Nucleus accumbens (tissue), 56 donors: ENCODE data around the gene WDR1.

Source experiments
- DNase-seq, 56 donors: peaks; one replicate each; lab custom pipeline; 2025; lab: John Stamatoyannopoulos, UW

WDR1 gene

DNA sequence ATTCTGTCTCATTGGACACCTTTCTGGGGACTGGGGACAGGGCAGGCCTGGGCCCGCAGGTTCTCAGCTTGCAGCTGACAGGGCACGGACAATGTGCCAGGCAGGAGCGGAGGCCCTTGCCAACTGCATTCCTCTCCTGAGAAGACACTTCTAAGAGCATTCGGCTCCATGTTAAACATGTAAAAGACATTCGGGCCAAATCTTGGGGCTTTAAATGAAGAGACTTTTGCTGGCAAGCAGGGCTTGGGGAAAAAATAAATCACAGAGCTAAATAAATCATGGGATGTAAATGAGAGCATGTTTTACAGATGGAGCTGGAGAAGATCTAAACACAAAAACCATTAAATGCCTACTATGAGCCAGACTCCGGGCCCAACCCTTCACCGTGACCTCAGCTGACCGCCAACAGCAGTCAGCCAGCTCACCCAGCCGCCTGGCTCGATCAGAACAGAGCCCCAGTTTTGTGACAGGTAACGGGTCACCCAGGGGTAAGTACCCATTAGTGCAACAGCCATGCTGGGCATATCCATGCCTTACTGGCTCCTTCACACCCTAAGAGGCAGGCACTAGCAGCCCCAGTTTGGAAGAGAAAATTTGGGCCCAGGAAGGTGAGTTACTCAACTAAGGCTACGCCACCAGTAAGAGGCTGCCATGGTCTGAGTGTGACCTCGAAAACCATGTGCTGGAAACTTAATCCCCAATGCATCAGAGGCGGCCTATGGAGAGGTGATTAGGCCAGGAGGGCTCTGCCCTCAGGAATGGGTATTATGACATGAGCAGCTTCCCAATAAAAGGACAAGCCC is 14.7 kb downstream of the WDR1 start:
- DNase-seq, result no peak

DNA sequence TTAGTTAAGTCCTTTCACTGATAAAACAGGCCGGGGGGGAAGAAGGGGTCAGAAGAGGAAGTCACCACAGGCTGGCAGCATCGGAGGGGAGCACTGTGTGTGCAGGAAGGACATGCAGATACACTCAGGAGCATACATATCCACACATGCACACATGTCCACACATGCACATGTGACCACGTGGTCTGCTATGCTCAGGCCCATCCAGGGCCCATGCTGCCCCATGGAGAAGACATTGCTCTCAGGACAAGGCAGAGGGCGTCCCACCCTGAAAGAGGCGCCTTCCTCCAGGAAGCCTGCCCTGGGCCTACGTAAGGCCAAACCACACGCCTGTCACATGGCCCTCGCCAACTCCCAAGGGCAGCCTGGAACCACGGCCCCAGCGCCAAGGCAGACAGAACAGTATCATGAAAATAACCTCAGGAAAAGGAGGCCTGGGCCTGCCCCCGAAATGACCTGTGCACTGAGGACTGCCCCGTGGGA is 15.8 kb downstream of the WDR1 start:
- DNase-seq, result peak in 4 of 56 donors; percentile 10 to 42 (median 26)

DNA sequence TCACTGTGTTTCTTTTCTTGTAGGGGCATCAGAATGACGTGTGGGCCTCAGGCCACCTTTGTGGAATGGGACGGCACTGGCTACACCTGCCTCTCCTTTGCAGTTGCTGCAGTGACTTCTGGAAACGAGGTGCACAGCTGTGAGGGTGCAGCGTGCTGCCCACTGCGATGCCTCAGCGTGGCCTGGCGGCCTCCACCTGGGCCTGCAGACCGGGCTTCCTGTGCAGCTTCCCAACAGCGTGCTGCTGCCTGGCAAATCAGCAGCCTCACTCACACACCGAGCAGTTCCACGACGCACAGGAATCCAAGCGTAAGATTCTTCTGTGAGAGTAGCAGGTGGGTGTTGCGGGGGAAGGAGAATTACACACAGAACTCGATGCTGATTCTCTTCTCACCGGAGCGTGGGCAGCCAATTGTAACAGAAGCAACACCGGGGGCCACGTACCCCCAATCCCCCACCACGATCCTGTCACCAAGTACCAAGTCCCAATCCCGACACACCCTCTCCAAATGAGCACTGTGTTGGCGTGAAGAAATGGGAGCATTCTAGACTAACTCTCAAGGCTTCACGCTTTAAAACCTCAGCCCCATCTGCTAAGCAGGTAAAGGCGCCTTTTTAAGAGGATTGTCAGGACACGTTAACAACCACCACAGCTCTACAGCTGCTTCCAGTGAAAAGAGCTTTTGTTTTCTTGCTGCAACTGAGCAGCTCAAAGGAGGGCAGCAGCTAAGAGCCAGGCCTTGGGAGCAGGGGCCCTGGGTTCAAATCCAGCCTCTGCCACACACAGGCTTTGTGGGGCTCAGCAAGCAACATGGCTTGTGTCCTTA is 16.9 kb downstream of the WDR1 start:
- DNase-seq, result peak in 44 of 56 donors; percentile 13 to 93 (median 66)

DNA sequence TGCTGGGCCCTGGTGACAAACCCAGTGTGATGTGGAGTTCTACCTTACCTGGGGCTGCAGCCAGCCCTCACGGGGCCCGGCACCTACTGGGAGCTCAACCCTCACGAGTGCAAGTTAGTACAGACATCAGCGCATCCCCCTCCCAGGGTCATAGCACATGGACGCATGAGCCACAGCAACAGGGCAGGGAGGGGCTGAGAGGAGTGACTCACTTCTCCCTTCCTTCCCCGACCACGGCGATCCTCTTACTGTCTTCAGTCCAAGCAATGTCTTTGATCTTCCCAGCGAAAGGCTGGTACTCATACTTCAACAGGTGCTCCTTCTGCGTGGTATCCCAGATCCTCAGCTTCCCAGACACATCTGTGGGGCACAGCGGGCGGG is 17.8 kb downstream of the WDR1 start:
- DNase-seq, result no peak

DNA sequence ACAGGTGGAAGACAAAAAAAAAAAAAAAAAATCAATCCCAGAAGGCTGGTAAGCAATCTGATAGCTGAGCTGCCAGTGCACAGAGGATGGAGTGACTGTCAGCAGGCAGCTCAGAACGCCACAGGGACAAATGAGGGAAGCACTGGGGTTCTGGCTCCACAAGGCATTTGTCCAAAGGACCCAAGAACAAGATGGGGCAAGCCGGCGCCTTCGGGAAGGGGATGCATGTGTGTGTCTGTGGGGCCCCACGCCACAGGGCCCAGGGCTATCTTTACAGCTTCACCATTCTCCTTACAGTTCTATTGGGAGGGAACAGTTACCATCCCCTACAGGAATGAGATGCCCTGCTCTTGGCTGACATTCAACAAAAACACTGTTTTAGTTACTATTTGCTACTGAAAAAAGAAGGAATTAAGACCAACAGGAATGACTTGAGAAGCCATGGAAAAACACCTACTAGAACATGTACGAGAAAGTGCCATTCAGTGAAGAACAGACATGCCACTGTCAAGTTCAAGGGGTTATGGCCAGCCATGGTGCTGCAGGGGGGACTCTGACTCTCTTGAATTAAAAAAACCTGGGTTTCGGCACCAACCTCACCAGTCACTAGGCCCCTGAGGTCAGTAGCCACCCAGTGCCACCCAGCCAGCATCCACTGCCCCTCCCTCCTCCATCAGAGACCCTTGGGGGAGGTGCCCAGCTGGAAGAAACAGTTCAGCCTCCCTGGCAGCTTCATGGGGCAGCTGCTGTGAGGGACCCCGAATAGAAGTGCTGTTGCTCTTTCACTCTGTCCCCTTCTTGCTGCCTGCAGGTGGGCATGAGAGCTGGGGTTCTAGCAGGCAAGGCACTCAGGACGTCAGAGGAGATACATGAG is 18.5 kb downstream of the WDR1 start:
- no peak for DNase-seq

DNA sequence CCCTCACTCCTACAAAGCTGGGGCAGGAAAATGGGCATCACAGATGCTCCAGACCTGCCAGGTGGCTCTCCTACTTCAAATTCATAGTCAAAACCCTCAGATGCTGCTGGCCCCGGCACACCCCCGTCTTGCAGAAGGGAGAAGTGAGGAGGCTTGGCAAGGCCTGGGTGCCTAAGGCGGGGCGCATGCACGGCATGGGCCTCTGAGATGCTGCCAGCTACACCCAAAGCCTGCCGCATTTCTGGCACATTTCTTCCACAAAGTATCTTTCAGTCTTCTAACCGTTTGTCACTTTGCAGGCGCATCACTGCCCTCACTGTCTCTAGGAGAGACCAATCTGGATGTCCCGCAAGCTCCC is 19.6 kb downstream of the WDR1 start:
- DNase-seq, result peak in 4 of 56 donors; percentile 21 to 59 (median 32)

DNA sequence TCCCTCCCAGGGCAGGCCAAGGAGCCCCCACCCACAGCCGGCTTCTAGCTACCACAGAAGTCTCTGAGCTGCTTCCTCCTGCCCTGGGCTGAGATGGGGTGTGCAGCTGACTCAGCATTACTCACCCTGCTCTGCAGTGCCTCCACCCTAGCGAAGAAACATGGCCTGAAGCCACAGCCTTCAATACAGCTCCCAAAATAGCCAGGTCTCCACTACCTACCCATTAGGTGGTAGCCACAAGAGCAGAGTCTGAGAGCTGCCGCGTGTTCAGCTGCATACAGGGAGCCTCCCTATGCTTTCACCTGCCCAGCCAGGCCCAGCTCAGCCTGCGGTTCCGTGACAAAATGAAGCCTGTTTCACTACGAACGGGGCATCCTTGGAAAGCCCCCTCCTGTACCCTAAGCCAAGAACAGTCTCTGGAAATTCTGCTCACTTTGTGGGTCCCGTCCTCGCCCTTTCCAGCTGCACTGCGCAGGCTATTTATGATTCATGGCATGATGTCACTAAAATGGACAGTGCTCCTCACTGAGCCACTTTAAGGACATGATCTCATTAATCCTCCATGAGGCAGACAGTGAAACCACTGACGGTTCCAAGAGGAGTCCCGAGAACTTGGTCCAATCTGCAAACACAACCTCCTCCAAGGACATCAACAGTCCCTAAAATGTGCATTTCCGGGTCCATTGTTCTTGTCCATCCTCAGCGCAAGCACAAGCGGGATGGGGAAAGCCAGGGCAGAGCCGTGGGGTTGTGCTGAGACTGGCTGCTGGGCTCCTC is 20.2 kb downstream of the WDR1 start:
- peak in 37 of 56 donors; percentile 9 to 71 (median 39) for DNase-seq

DNA sequence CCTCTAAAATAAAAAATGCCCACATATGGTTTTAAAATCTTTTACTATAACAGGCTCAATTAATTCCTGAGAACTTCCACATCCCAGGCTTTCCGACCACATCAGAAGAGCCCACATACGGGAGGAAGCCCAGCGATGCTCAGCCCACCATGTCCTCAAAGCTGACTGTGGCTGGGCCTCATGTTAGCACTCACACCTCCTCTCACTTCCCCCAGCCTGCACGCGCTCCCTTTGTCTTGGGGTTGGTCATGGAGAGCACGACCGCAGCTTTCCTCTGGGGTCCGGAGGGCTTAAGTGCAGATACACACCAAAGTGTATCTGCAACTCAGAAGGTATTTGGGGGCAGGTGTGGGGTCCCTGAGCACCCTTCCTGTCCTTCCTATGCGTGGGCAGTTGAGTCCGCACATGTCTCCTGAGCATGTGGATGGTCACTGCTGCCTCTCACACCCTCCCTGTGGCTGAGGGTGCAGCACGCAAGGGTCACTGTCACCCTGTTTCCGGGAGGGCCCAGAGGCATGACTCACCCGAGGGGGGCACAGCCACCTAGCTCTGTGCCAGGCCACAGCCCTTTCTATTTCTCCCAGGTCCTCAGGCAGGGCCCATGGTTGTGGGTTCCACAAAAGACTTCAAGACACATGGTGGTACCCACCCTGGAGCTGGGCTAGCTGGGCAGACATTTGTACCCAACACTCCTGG is 21.2 kb downstream of the WDR1 start:
- no peak for DNase-seq

DNA sequence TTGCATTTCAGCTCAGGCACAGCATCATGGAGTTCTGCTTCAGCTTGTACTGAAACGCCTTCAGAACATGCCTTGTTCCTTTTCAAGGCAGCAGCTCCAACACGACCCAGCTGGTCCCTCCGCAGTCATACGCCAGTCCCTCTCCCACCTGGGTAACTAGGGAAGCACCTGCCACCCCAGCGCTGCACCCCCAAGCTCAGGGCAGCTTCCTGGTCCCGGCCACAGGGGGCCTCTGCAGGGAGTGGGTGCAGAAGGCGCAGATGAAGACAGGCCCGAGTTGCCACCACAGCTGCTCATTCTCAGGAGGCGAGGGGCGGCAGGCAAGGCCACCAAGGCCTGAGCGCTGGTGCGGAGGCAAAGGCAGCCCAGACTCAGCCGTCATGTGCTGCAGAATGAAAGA is 21.8 kb downstream of the WDR1 start:
- no peak for DNase-seq

DNA sequence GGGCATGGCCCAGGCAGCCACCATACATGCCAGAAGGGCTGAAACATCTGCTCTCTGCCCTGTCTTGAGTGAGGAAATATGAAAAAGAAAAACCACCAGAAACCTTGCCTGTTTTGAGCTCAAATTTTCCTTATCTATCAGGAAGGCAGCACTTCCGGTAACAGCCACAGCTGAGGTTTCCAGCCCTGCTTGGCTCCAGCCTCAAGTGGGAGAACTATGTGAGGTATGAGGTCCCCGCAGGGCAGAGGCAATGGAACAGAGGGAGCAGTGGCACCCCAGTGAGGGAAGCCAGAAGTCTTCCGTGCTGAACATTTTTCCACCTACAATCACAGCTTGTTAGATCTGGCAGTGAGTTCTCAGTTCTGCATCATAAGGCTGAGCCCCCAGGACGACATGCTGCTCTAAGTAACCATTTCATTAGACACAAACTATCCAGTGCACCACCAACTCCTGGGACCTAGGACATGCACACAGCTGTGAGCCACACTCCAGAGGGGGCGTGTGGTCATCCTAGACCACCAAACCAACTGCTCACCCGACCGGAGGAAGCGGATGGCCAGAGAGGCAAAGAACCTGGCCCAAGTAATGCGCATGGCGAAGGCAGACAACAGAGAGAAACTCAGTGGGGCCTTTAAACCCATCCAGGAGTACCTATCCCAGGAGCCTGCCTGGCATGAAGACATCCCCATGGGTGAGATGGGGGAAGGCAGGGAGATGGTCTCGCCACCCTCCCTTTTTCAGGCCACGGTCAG is 22.6 kb downstream of the WDR1 start:
- no peak for DNase-seq

DNA sequence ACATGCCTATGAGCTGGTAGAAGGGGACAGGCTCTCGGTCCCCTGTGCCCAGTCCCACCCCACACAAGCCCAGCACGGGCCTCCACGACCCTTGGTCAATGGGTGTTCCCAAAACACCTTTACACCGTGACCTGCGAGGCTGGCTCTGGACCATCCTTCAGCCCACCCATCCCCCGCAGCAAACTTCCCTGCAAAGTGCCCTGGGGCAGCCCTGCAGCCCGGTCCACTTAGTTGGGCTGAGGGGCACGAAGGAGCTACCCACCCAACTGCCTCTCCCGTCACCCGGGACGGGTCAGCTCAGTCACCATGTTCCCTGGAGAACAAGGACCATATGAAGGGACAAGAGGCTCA is 23.4 kb downstream of the WDR1 start:
- no peak for DNase-seq

DNA sequence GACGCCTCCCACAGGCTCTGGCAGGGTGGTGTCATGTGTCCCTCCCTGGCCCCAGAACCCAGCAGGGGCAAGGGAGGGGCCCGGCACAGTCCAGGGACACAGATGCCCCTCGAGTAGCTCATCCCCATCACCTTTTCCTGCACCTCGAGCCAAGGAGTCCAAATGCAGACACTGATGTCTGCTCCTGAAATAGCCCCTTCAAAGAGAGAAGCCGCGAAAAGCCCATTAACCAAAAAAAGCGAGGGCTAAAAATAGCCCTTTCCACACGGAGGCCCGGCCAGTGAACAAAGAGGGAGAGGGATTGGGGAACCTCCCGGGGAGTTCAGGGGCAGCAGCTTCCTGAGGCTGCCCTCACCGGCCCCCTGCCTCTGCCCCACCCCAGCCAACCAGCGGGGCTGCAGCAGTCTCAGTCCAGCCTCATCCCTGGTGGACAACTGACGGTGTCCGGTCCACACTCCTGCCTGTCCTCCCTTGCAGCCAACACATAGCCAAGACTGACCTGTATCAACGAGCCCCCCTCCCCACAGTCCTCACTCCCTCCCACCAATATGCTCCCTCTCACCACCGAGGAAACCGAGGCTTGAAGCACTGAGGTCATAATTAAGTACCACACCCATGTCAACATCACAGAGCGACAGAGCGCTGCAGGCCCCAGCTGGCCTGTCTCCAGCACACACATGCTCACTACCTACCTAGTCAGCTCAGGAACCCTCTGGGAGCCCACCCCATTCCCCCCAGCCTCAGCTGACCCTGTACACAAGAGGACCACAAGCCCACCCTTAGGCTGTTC is 23.9 kb downstream of the WDR1 start:
- no peak for DNase-seq

DNA sequence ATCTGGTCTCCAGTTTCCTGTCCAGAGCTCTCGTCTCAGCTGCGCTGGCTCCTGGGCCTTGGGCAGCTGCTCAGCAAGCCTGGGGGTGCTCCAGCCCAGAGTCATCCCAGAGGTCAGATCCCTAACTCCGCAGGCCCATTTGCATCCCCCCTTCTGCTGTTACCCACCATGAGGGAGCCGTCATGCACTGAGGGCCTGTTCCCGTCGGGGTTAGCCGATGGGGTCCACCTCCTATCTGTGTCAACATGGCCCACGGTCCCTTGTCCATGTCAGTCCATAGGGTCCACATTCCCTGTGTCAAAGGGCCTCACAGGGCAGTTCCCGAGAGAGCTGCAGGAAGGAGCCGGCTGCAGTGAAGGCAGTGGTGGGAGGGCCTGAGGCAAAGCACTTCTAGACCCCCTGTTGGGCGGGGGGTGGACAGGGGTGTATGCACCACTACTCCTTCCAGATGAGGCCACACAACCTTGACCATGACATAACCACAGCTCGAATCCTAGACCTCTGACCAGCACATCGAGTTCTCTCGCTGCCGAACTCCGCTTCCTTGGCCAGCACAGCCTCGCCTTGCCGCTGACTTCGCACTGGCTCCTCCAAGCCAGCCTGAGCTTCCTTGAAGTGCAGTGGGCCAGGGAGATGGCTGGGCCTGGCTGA is 24.9 kb downstream of the WDR1 start:
- no peak for DNase-seq

DNA sequence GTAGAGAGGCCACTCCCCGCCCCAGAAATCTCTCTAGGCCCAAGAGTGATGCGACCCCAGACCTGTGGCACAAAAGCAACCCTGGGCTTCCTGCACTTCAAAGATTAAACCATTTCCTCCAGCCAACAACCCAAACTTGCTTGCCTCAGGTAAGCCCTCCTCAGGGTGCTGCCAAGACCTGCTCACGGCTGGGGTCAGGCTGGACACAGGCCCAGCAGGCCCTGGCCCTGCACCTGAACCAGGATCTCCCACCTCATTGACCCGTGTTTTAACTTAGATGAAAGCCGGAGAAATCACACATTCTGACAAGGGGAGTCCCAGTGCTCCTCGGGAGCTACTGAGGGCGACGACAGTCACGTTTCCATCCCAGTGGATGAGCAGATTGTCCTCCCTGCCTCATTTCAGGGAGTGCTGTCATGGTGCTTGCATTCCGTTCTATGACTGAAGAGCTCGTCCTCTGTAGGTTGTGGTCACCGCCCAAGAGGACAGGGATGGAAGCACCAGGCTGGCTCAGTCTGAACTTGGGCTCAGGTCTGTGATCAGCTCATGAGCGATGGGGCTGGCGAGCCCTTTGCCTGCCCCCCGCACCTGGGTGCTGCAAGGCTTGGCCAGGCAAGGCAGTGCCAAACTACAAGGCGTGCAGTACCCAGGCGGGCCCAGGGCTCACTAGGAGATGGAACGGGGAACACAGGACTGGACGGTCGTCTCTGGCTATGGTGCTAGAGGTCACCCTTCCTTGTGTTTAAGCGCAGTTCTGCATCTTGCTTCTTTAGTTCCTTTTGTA is 25.9 kb downstream of the WDR1 start:
- DNase-seq, result no peak

DNA sequence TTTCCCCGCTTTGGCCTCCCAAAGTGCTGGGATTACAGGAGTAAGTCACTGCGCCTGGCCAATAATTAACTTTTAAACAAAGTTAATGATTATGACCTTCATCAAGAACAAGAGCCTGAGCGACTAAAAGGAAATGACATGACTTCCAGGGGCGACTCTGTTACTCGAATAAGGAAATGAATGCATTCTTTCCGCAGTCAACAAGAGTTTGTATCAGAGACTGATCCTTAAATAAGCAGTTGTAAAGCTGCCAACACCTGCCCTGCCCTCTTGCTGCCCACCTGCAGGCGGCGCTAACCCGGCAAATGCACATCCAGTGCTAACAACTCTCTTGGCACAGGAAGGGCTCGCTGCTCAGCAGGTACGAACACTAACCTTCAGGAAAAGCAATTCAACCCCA is 27.3 kb downstream of the WDR1 start:
- DNase-seq, result no peak

DNA sequence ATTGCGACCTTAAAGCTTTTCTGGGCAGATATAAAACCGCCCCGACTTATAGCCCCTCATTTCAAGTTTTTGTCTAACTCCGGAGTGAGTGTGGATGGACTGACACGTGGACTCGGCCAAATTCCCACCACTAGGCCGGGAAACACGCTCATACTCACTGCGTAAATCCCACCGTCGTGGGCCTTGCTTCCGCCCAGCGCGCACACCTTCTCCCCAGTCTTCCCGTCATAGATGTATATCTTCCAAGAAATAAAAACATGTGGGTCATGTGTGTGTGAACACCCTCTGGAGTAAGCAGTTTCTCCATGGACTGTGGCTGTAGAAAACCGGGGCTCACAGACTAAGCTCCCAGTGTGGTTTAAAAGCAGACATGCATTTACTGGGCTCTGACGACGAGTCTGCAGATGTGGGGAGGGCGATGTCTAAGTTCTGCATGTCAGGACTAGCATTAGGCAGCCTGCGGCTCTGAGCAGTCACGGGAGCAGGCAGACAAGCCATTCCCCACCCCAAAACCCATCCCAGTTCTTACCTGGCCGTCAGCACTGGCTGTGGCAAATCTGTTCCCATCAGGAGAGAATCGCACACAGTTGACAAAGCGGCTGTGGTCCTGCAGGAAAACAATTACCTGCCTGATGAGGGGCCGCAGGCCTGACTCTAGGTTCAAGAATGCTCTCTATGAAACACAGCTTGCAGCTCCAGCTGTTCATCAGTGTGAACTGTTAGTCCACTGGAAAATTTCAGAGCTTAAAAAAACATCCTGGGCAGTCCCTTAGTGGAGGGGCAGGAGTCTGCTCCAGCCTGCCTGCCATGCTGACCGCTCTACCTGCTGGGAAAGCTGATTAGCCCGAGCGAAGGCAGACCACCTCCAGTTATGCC is 28.2 kb downstream of the WDR1 start:
- no peak for DNase-seq
